ENCODE results near the gene SPRED3. TPM values are rescaled to one million over a fixed set of nuclear protein-coding genes. Genes with fewer than 3 reads are reported as not detected.

SPRED3 gene
- total RNA-seq, 1 donor from 2014 or later, result 0.10 TPM

GRCh38 chr19:38434549-38435051 is 46.1 kb downstream of the SPRED3 start:
- ATAC-seq (peak; percentile 65), DNase-seq (peak; percentile 57)
- intact Hi-C loops (cut with micrococcal nuclease), result no loop called here

GRCh38 chr19:38437295-38437694 is 48.8 kb downstream of the SPRED3 start:
- ATAC-seq (no peak), DNase-seq (no peak)
- intact Hi-C loops (cut with micrococcal nuclease), result no loop called here

- no peak for ATAC-seq
- DNase-seq, result no peak
- intact Hi-C loops (cut with micrococcal nuclease), result no loop called here
Measured at GRCh38 chr19:38437917-38438316, 49.4 kb downstream of the SPRED3 start.

GRCh38 chr19:38440592-38440991 is 52.1 kb downstream of the SPRED3 start:
- no peak for ATAC-seq
- DNase-seq, result no peak
- intact Hi-C loops (cut with micrococcal nuclease), result no loop called here

- no peak for DNase-seq
- no peak for ATAC-seq
- intact Hi-C loops (cut with micrococcal nuclease), result no loop called here
Measured at GRCh38 chr19:38441657-38442348, 53.3 kb downstream of the SPRED3 start.

- intact Hi-C loops (cut with micrococcal nuclease), result no loop called here
- ATAC-seq (no peak), DNase-seq (no peak)
Measured at GRCh38 chr19:38442736-38443135, 54.2 kb downstream of the SPRED3 start.

GRCh38 chr19:38443458-38443999 is 55.0 kb downstream of the SPRED3 start:
- DNase-seq (no peak), ATAC-seq (no peak)
- intact Hi-C loops (cut with micrococcal nuclease), result no loop called here

GRCh38 chr19:38444026-38444425 is 55.5 kb downstream of the SPRED3 start:
- ATAC-seq (no peak), DNase-seq (no peak)
- intact Hi-C loops (cut with micrococcal nuclease), result no loop called here

GRCh38 chr19:38445362-38445761 is 56.9 kb downstream of the SPRED3 start:
- no peak for DNase-seq
- intact Hi-C loops (cut with micrococcal nuclease), result no loop called here

GRCh38 chr19:38448225-38448624 is 59.7 kb downstream of the SPRED3 start:
- intact Hi-C loops (cut with micrococcal nuclease), result no loop called here
- no peak for ATAC-seq
- no peak for DNase-seq

More at GRCh38 chr19:38445362-38445761, 56.9 kb downstream of the SPRED3 start:
- no peak for ATAC-seq

Other genes starting within 250 kb of the SPRED3 start
- 0.40 TPM for gene DPF1, start 164.5 kb upstream of the SPRED3 start, total RNA-seq
- gene PPP1R14A, start 132.3 kb upstream of the SPRED3 start, total RNA-seq, result 27.6 TPM
- gene SPINT2, start 124.1 kb upstream of the SPRED3 start, total RNA-seq, result 9.9 TPM
- 1.5 TPM for gene C19orf33, start 84.4 kb upstream of the SPRED3 start, total RNA-seq
- gene YIF1B, start 72.8 kb upstream of the SPRED3 start, total RNA-seq, result 33.8 TPM
- 5.5 TPM for gene KCNK6, start 68.9 kb upstream of the SPRED3 start, total RNA-seq
- 1.2 TPM for gene CATSPERG, start 52.9 kb upstream of the SPRED3 start, total RNA-seq
- gene PSMD8, start 14.1 kb upstream of the SPRED3 start, total RNA-seq, result 306 TPM
- gene GGN, start 663 bp upstream of the SPRED3 start, total RNA-seq, result 0.15 TPM
- 11.9 TPM for gene FAM98C, start 14.4 kb downstream of the SPRED3 start, total RNA-seq
- gene RASGRP4, start 37.5 kb downstream of the SPRED3 start, total RNA-seq, result 1.2 TPM
- 1.1 TPM for gene RYR1, start 45.0 kb downstream of the SPRED3 start, total RNA-seq
- gene MAP4K1, start 229.3 kb downstream of the SPRED3 start, total RNA-seq, result 1.8 TPM
- gene EIF3K, start 230.5 kb downstream of the SPRED3 start, total RNA-seq, result 674 TPM

Measured in left ventricle myocardium superior (tissue), 1 donor.